ENCODE measurements around the gene RHBDL2. TPM values are rescaled to one million over a fixed set of nuclear protein-coding genes. Genes with fewer than 3 reads are reported as not detected.

The RHBDL2 gene
- total and polyA plus RNA-seq, 9 of the 15 experiments (the other 6 are each of a cell fraction or from before 2014, with no cell fraction given): not detected

DNA sequence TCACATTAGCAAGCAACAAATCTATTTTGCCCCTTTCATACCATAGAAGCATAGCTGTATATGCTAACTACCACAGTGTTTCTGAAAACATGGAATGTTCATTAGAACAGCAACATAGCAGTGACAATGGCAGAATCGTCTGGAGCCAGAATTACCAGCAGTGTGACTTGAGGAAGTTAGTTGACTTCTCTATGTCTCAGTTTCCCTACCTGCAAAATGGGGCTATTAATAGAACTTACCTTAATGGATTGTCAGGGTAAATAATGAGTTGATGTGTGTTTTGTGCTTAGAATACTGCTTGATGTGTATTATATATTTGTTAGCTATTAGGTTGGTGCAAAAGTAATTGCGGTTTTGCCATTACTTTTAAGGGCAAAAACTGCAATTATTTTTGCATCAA is 45.5 kb downstream of the RHBDL2 start:
- 14% methylated on average over 2 of the region's 2 CpGs for WGBS (ENCODE audit: insufficient coverage, low coverage, missing lambda C conversion rate)
- Histone ChIP-seq H3K27ac (ENCODE audit: extremely low read depth, low read depth, low read length) (no peak overlapping the region), H3K9ac (ENCODE audit: insufficient read depth in 1 of 2, low read depth in 2 of 2, low read length in 2 of 2) (no peak overlapping the region), H3K4me1 (replicated peaks in 1 of 2; ENCODE audit: control insufficient read depth in 2 of 2, insufficient read depth in 2 of 2, low read length in 2 of 2) (no peaks in the 10 kb centered on the region), H3K27me3 (ENCODE audit: control insufficient read depth in 2 of 2, insufficient read depth in 2 of 2, low read length in 2 of 2) (no peaks in the 10 kb centered on the region), H4K20me1 (replicated peaks; ENCODE audit: control insufficient read depth, insufficient read depth, low read length) (no peaks in the 10 kb centered on the region), H3K4me2 (ENCODE audit: insufficient read depth, low read length) (no peak overlapping the region), H3K4me3 (no peak overlapping the region), H3K36me3 (ENCODE audit: control insufficient read depth, insufficient read depth, low read length) (no peaks in the 10 kb centered on the region), H3K9me1 (ENCODE audit: control insufficient read depth, insufficient read depth, low read length) (no peaks in the 10 kb centered on the region), H3K79me2 (ENCODE audit: control insufficient read depth, insufficient read depth, low read length) (no peaks in the 10 kb centered on the region), H3K9me3 (replicated peaks; ENCODE audit: control insufficient read depth, insufficient read depth, low read depth, low read length) (no peaks in the 10 kb centered on the region), H2AFZ (ENCODE audit: low read depth, low read length) (no peak overlapping the region)
- TF ChIP-seq RBM25 (IDR thresholded peaks at IDR 0.05; ENCODE audit: low read depth, low read length, severe bottlenecking) (peak; percentile 91), BCOR (IDR thresholded peaks at IDR 0.05) (peak; percentile 84), SRF (CRISPR knock-in tag; IDR thresholded peaks at IDR 0.05) (no peak), NFRKB (IDR thresholded peaks at IDR 0.05; ENCODE audit: low read depth) (0 out of 2 replicates have a peak, but pooled peaks have one; percentile 44), TEAD4 (IDR thresholded peaks at IDR 0.05; ENCODE audit: low read length) (no peak), TEAD4 (CRISPR knock-in tag; IDR thresholded peaks at IDR 0.05; ENCODE audit: borderline replicate concordance) (no peak)
- TF ChIP-seq, protein P1, sequence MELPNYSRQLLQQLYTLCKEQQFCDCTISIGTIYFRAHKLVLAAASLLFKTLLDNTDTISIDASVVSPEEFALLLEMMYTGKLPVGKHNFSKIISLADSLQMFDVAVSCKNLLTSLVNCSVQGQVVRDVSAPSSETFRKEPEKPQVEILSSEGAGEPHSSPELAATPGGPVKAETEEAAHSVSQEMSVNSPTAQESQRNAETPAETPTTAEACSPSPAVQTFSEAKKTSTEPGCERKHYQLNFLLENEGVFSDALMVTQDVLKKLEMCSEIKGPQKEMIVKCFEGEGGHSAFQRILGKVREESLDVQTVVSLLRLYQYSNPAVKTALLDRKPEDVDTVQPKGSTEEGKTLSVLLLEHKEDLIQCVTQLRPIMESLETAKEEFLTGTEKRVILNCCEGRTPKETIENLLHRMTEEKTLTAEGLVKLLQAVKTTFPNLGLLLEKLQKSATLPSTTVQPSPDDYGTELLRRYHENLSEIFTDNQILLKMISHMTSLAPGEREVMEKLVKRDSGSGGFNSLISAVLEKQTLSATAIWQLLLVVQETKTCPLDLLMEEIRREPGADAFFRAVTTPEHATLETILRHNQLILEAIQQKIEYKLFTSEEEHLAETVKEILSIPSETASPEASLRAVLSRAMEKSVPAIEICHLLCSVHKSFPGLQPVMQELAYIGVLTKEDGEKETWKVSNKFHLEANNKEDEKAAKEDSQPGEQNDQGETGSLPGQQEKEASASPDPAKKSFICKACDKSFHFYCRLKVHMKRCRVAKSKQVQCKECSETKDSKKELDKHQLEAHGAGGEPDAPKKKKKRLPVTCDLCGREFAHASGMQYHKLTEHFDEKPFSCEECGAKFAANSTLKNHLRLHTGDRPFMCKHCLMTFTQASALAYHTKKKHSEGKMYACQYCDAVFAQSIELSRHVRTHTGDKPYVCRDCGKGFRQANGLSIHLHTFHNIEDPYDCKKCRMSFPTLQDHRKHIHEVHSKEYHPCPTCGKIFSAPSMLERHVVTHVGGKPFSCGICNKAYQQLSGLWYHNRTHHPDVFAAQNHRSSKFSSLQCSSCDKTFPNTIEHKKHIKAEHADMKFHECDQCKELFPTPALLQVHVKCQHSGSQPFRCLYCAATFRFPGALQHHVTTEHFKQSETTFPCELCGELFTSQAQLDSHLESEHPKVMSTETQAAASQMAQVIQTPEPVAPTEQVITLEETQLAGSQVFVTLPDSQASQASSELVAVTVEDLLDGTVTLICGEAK (IDR thresholded peaks at IDR 0.05): peak; percentile 59
- TF ChIP-seq, protein P1 (CRISPR knock-in tag; IDR thresholded peaks at IDR 0.05): no peak
- TF ChIP-seq, protein P2, sequence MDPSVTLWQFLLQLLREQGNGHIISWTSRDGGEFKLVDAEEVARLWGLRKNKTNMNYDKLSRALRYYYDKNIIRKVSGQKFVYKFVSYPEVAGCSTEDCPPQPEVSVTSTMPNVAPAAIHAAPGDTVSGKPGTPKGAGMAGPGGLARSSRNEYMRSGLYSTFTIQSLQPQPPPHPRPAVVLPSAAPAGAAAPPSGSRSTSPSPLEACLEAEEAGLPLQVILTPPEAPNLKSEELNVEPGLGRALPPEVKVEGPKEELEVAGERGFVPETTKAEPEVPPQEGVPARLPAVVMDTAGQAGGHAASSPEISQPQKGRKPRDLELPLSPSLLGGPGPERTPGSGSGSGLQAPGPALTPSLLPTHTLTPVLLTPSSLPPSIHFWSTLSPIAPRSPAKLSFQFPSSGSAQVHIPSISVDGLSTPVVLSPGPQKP (CRISPR knock-in tag; IDR thresholded peaks at IDR 0.05): no peak
- TF ChIP-seq, protein P3, sequence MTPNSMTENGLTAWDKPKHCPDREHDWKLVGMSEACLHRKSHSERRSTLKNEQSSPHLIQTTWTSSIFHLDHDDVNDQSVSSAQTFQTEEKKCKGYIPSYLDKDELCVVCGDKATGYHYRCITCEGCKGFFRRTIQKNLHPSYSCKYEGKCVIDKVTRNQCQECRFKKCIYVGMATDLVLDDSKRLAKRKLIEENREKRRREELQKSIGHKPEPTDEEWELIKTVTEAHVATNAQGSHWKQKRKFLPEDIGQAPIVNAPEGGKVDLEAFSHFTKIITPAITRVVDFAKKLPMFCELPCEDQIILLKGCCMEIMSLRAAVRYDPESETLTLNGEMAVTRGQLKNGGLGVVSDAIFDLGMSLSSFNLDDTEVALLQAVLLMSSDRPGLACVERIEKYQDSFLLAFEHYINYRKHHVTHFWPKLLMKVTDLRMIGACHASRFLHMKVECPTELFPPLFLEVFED (CRISPR knock-in tag; conservative IDR thresholded peaks at IDR 0.05): no peak
- intact Hi-C loops (cut with micrococcal nuclease) (no loop called here), in situ Hi-C loops (cut with MboI) (no loop called here)
- DNase-seq (ENCODE audit: extremely low read depth in 1 of 4, low spot score in 3 of 4) (no peak), ATAC-seq (no peak), FAIRE-seq (no peak)
- ChIA-PET CTCF (ENCODE audit: low intra/inter-chr PET ratio) (no interaction called here), POLR2A (interaction anchor here (1.1 kb wide), 2 partner anchors 14 to 34 kb away, joined by 3 to 4 read pairs; no protein-coding TSS in a partner anchor)
- BruUV-seq (replicated peaks): no TSS peak

All from K562 (cell line).